ENCODE measurements around the gene SACS.

- TF ChIP-seq POLR2A (IDR thresholded peaks at IDR 0.05) (no peak), EP300 (IDR thresholded peaks at IDR 0.05) (no peak)
These were observed 103.1 kb downstream of the SACS start for GRCh38 chr13:23330356-23330755.
